WTC11 (cell line): ENCODE data around the gene IGF2BP1. TPM values are rescaled to one million over a fixed set of nuclear protein-coding genes. Genes with fewer than 3 reads are reported as not detected.

Source experiments
- ATAC-seq: fragments of 200-7000 bp; cut with Tn5 transposase; 2 replicates; pipeline ENCODE4 v1.10.0; 2021; ENCODE audit warnings: mild to moderate bottlenecking, moderate library complexity
- CTCF ChIA-PET: fragments of 300-600 bp; sonication (Branson Sonifier 250); formaldehyde crosslinking; loops from one replicate; lab custom pipeline; 2021; ENCODE audit warnings: antibody characterized with exemption; lab: Charles Lee
- POLR2A ChIA-PET: fragments of 350-600 bp; sonication (Branson Sonifier 250); formaldehyde crosslinking; loops from one replicate; lab custom pipeline; 2021; ENCODE audit warnings: antibody characterized with exemption; lab: Charles Lee
- DNase-seq: peaks from one replicate; pipeline ENCODE4 v3.0.0; 2021; ENCODE audit warnings: low spot score
- H3K27ac Mint-ChIP-seq: 2 replicates; pipeline ENCODE4 v1.8.0; 2021; ENCODE audit warnings: mixed read lengths
- H3K27me3 Mint-ChIP-seq: 2 replicates; pipeline ENCODE4 v1.8.0; 2021; ENCODE audit warnings: low read depth, mild to moderate bottlenecking, moderate library complexity, mixed read lengths
- H3K36me3 Mint-ChIP-seq: 2 replicates; pipeline ENCODE4 v1.8.0; 2021; ENCODE audit warnings: mixed read lengths
- H3K4me1 Mint-ChIP-seq: 2 replicates; pipeline ENCODE4 v1.8.0; 2022; ENCODE audit warnings: mixed read lengths
- H3K4me3 Mint-ChIP-seq: 2 replicates; pipeline ENCODE4 v1.8.0; 2021; ENCODE audit warnings: mild to moderate bottlenecking, moderate library complexity, mixed read lengths
- H3K9me3 Mint-ChIP-seq: 2 replicates; pipeline ENCODE4 v1.8.0; 2021; ENCODE audit warnings: mixed read lengths
- ARID4B ChIP-seq: sonication (generic); formaldehyde crosslinking; IDR thresholded peaks from 2 replicates; pipeline ENCODE4 v1.8.0; 2023; ENCODE audit warnings: missing genetic modification reagents, mild to moderate bottlenecking, borderline replicate concordance
- ATF3 ChIP-seq: sonication (generic); formaldehyde crosslinking; conservative IDR thresholded peaks from 2 replicates; pipeline ENCODE4 v1.8.1; 2022; ENCODE audit warnings: mild to moderate bottlenecking, missing genetic modification reagents
- E2F4 ChIP-seq: sonication (generic); formaldehyde crosslinking; IDR thresholded peaks from 2 replicates; pipeline ENCODE4 v1.8.1; 2022; ENCODE audit warnings: low read depth, mild to moderate bottlenecking, moderate library complexity, missing genetic modification reagents, borderline replicate concordance
- ESRRA ChIP-seq: sonication (generic); formaldehyde crosslinking; IDR thresholded peaks from 2 replicates; pipeline ENCODE4 v1.8.1; 2022; ENCODE audit warnings: mild to moderate bottlenecking, missing genetic modification reagents, borderline replicate concordance
- FOXP1 ChIP-seq: sonication (generic); formaldehyde crosslinking; IDR thresholded peaks from 2 replicates; pipeline ENCODE4 v1.8.0; 2022; ENCODE audit warnings: missing genetic modification reagents, mild to moderate bottlenecking, moderate library complexity, borderline replicate concordance
- FOXP4 ChIP-seq: sonication (generic); formaldehyde crosslinking; IDR thresholded peaks from 2 replicates; pipeline ENCODE4 v1.8.0; 2022; ENCODE audit warnings: mild to moderate bottlenecking, missing genetic modification reagents
- IRF2 ChIP-seq: sonication (generic); formaldehyde crosslinking; IDR thresholded peaks from 2 replicates; pipeline ENCODE4 v1.8.0; 2022; ENCODE audit warnings: low read depth, missing genetic modification reagents, borderline replicate concordance
- MYBL2 ChIP-seq: sonication (generic); formaldehyde crosslinking; IDR thresholded peaks from 2 replicates; pipeline ENCODE4 v1.8.1; 2023; ENCODE audit warnings: mild to moderate bottlenecking, moderate library complexity, missing genetic modification reagents
- NFE2L1 ChIP-seq: sonication (generic); formaldehyde crosslinking; IDR thresholded peaks from 2 replicates; pipeline ENCODE4 v1.8.1; 2023; ENCODE audit warnings: missing genetic modification reagents
- NR2C2 ChIP-seq: sonication (generic); formaldehyde crosslinking; IDR thresholded peaks from 2 replicates; pipeline ENCODE4 v1.8.0; 2022; ENCODE audit warnings: mild to moderate bottlenecking, missing genetic modification reagents
- TCF7 ChIP-seq: sonication (generic); formaldehyde crosslinking; IDR thresholded peaks from 2 replicates; pipeline ENCODE4 v1.8.0; 2022; ENCODE audit warnings: mild to moderate bottlenecking, low read depth, missing genetic modification reagents, moderate library complexity
- TEAD4 ChIP-seq: sonication (generic); formaldehyde crosslinking; IDR thresholded peaks from 2 replicates; pipeline ENCODE4 v1.8.0; 2022; ENCODE audit warnings: mild to moderate bottlenecking, missing genetic modification reagents
- USF1 ChIP-seq: sonication (generic); formaldehyde crosslinking; IDR thresholded peaks from 2 replicates; pipeline ENCODE4 v1.8.0; 2022; ENCODE audit warnings: mild to moderate bottlenecking, missing genetic modification reagents
- ZBTB21 ChIP-seq: sonication (generic); formaldehyde crosslinking; IDR thresholded peaks from 2 replicates; pipeline ENCODE4 v1.8.1; 2023; ENCODE audit warnings: mild to moderate bottlenecking, missing genetic modification reagents, borderline replicate concordance
- ZNF263 ChIP-seq: sonication (generic); formaldehyde crosslinking; IDR thresholded peaks from 2 replicates; pipeline ENCODE4 v1.8.1; 2022; ENCODE audit warnings: low read depth, mild to moderate bottlenecking, moderate library complexity, missing genetic modification reagents
- ZNF281 ChIP-seq: sonication (generic); formaldehyde crosslinking; IDR thresholded peaks from 2 replicates; pipeline ENCODE4 v1.8.0; 2023; ENCODE audit warnings: mild to moderate bottlenecking, missing genetic modification reagents
- total RNA-seq: library from RNA; stranded (reverse); gene quantifications from 3 replicates; pipeline ENCODE4 v1.2.3, GENCODE V29; 2021
- TF ChIP-seq, protein P1 (sequence below): sonication (generic); formaldehyde crosslinking; IDR thresholded peaks from 2 replicates; pipeline ENCODE4 v1.8.0; 2022; ENCODE audit warnings: mild to moderate bottlenecking, missing genetic modification reagents

Gene IGF2BP1
- total RNA-seq, 1 experiment from 2014 or later: 392 TPM

GRCh38 chr17:48995974-48996721 lies 1.0 kb upstream of the IGF2BP1 start (continued):
- TF ChIP-seq TCF7 (CRISPR knock-in tag): no peak
- no peak for TF ChIP-seq TEAD4 (CRISPR knock-in tag)
- 0 out of 2 replicates have a peak, but pooled peaks have one; percentile 43 for TF ChIP-seq NR2C2 (CRISPR knock-in tag)

DNA sequence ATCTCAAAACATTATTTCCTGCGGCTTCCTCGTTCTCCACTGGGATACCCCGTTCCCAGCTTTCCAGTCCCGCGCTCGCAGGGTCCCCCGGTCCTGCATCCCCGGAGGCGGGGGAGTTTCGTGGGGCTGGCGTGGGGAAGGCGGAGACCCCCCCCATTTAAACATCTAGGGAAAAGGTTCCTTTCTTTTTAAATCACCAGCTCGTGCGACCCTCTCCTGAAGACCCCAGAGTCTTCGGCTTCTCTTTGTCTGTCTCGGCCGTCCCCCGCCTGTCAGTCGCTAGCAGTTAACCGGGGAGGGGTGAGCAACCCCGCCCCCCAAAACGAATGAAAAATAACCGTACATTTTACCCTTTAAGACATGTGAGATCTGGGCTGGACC lies 473 bp upstream of the IGF2BP1 start:
- Mint-ChIP-seq H3K27ac (peak overlapping the region; percentile 98), H3K27me3 (no peaks in the 10 kb centered on the region), H3K4me3 (peak overlapping the region; percentile 83), H3K36me3 (peaks cover 22% of the 10 kb centered on the region), H3K4me1 (peaks cover 43% of the 10 kb centered on the region), H3K9me3 (no peaks in the 10 kb centered on the region)
- TF ChIP-seq ZNF263 (CRISPR knock-in tag) (no peak), ZNF281 (no peak), ZBTB21 (no peak), ATF3 (CRISPR knock-in tag) (no peak), IRF2 (CRISPR knock-in tag) (no peak), FOXP1 (CRISPR knock-in tag) (no peak), E2F4 (CRISPR knock-in tag) (no peak)
- TF ChIP-seq, protein P1, sequence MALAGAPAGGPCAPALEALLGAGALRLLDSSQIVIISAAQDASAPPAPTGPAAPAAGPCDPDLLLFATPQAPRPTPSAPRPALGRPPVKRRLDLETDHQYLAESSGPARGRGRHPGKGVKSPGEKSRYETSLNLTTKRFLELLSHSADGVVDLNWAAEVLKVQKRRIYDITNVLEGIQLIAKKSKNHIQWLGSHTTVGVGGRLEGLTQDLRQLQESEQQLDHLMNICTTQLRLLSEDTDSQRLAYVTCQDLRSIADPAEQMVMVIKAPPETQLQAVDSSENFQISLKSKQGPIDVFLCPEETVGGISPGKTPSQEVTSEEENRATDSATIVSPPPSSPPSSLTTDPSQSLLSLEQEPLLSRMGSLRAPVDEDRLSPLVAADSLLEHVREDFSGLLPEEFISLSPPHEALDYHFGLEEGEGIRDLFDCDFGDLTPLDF (CRISPR knock-in tag): no peak
- CTCF ChIA-PET: interaction anchor here (0.8 to 4.9 kb wide), 10 partner anchors 11 to 112 kb away, joined by 3 to 42 read pairs (median 6); partner anchors contain the start of gene SNF8
- ATAC-seq (no peak), DNase-seq (no peak)
- POLR2A ChIA-PET: interaction anchor here (0.6 to 4.0 kb wide), 21 partner anchors 10 to 827 kb away, joined by 3 to 65 read pairs (median 5); partner anchors contain the start of genes ATP5MC1 and SNF8

DNA sequence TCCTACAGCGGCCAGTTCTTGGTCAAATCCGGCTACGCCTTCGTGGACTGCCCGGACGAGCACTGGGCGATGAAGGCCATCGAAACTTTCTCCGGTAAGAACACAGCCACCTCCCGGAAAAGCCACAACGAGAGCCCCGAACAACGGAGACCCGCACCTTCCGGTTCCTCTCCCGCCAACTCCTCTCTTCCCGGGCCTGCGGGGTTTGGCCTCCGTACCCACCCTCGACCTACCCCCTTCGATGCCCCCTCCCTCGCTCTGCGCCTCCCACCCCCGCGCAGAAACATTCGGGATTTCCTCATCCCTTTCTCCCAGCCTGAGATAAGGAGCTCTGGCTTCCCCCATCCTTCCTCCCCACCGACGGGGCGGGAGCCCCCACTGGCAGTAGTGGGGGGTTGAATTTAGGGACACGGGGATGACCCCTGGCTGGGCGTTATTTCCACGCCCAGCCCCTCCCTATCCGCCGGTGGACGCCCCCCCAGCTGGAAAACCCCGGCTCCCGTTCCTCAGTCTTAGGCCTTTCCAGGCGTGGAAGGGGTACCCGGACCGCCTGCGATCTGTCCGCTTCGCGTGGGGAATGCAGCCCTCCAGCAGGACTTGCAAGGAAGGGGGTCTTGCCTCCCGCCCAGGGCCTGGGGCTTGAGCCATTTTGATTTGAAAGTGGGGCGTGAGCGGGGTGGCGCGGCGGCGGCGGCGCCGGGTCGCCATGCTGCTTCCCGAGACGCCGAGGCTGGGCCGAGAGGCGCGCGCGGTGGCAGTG lies 822 bp downstream of the IGF2BP1 start:
- CTCF ChIA-PET: interaction anchor here (0.6 to 4.9 kb wide), 6 partner anchors 8 to 61 kb away, joined by 4 to 42 read pairs (median 13); no protein-coding TSS in a partner anchor
- Mint-ChIP-seq H3K4me3 (peak overlapping the region; percentile 83), H3K9me3 (no peaks in the 10 kb centered on the region), H3K27me3 (no peaks in the 10 kb centered on the region), H3K27ac (peak overlapping the region; percentile 80), H3K36me3 (peaks cover 22% of the 10 kb centered on the region), H3K4me1 (peaks cover 39% of the 10 kb centered on the region)
- DNase-seq: peak; percentile 40
- ATAC-seq: no peak
- POLR2A ChIA-PET: interaction anchor here (0.5 to 4.0 kb wide), 9 partner anchors 13 to 1949 kb away, joined by 3 to 65 read pairs (median 10); partner anchors contain the start of genes ATP5MC1 and SNF8
- TF ChIP-seq FOXP4 (CRISPR knock-in tag) (peak; percentile 57), NFE2L1 (CRISPR knock-in tag) (no peak), USF1 (CRISPR knock-in tag) (peak; percentile 45; the same call in 1 of the 2 replicates), ESRRA (no peak), MYBL2 (CRISPR knock-in tag) (0 out of 2 replicates have a peak, but pooled peaks have one; percentile 28), ARID4B (CRISPR knock-in tag) (0 out of 2 replicates have a peak, but pooled peaks have one; percentile 36)
